ENCODE results near the gene CHCHD6. TPM values are rescaled to one million over a fixed set of nuclear protein-coding genes. Genes with fewer than 3 reads are reported as not detected.

Gene CHCHD6
- total RNA-seq, 3 donors from 2014 or later (not counting 1 experiment from before 2014, with no cell fraction given) = 5.3 to 9.9 (median 8.3) TPM

- H3K27ac Mint-ChIP-seq = no peak overlapping the region
- TF ChIP-seq CTCF (IDR thresholded peaks at IDR 0.05) = no peak
- Histone ChIP-seq H3K36me3 (ENCODE audit: control insufficient read depth, insufficient read depth, low read length) (no peaks in the 10 kb centered on the region), H3K4me3 (ENCODE audit: low read length) (no peak overlapping the region), H3K27ac (ENCODE audit: low read length) (no peak overlapping the region), H3K27me3 (ENCODE audit: control insufficient read depth, insufficient read depth, low read length) (peaks cover 15% of the 10 kb centered on the region), H3K9me3 (ENCODE audit: control insufficient read depth, insufficient read depth, low read length) (no peaks in the 10 kb centered on the region), H3K4me1 (ENCODE audit: control insufficient read depth, insufficient read depth, low read length) (peaks cover 12% of the 10 kb centered on the region)
- intact Hi-C loops (cut with micrococcal nuclease) = no loop called here
- peak in 2 of 3 donors; percentile 48 to 49 for ATAC-seq
- no peaks in the 10 kb centered on the region for H3K9me3 Mint-ChIP-seq
- H3K4me3 Mint-ChIP-seq = no peak overlapping the region
- DNase-seq = no peak
- WGBS (ENCODE audit: insufficient coverage) = 79% methylated on average over 14 of the region's 14 CpGs
- peaks cover 26 to 31% of the 10 kb centered on the region in 2 donors for H3K4me1 Mint-ChIP-seq
- no peaks in the 10 kb centered on the region for H3K36me3 Mint-ChIP-seq
- peaks cover 43 to 79% of the 10 kb centered on the region in 2 donors for H3K27me3 Mint-ChIP-seq (ENCODE audit: low read depth in 2 of 2)
Observed at GRCh38 chr3:126925411-126926171, 221.6 kb downstream of the CHCHD6 start.

GRCh38 chr3:126926684-126927400 lies 222.8 kb downstream of the CHCHD6 start:
- no peaks in the 10 kb centered on the region for H3K36me3 ChIP-seq (ENCODE audit: control insufficient read depth, insufficient read depth, low read length)
- Mint-ChIP-seq H3K36me3 (no peaks in the 10 kb centered on the region), H3K9me3 (no peaks in the 10 kb centered on the region), H3K27ac (no peak overlapping the region), H3K27me3 (ENCODE audit: low read depth in 2 of 2) (peaks cover 44 to 80% of the 10 kb centered on the region in 2 donors), H3K4me1 (peaks cover 26 to 31% of the 10 kb centered on the region in 2 donors), H3K4me3 (no peak overlapping the region)
- H3K27ac ChIP-seq (ENCODE audit: low read length) = no peak overlapping the region
- no peak overlapping the region for H3K4me3 ChIP-seq (ENCODE audit: low read length)
- H3K27me3 ChIP-seq (ENCODE audit: control insufficient read depth, insufficient read depth, low read length) = peaks cover 10% of the 10 kb centered on the region
- DNase-seq (no peak), ATAC-seq (no peak)
- peaks cover 12% of the 10 kb centered on the region for H3K4me1 ChIP-seq (ENCODE audit: control insufficient read depth, insufficient read depth, low read length)
- intact Hi-C loops (cut with micrococcal nuclease) = no loop called here
- no peak for TF ChIP-seq CTCF (IDR thresholded peaks at IDR 0.05)
- H3K9me3 ChIP-seq (ENCODE audit: control insufficient read depth, insufficient read depth, low read length) = no peaks in the 10 kb centered on the region
- WGBS (ENCODE audit: insufficient coverage) = 90% methylated on average over 11 of the region's 11 CpGs

GRCh38 chr3:126927401-126927750 lies 223.3 kb downstream of the CHCHD6 start:
- no peak for DNase-seq
- no peak overlapping the region for H3K27ac Mint-ChIP-seq
- intact Hi-C loops (cut with micrococcal nuclease) = no loop called here
- H3K27me3 Mint-ChIP-seq (ENCODE audit: low read depth in 2 of 2) = peaks cover 44 to 78% of the 10 kb centered on the region in 2 donors
- TF ChIP-seq CTCF (IDR thresholded peaks at IDR 0.05) = no peak
- peaks cover 26 to 31% of the 10 kb centered on the region in 2 donors for H3K4me1 Mint-ChIP-seq
- no peak overlapping the region for H3K4me3 Mint-ChIP-seq
- 88% methylated on average over 4 of the region's 4 CpGs for WGBS (ENCODE audit: insufficient coverage)
- Histone ChIP-seq H3K4me1 (ENCODE audit: control insufficient read depth, insufficient read depth, low read length) (peaks cover 12% of the 10 kb centered on the region), H3K27ac (ENCODE audit: low read length) (no peak overlapping the region), H3K9me3 (ENCODE audit: control insufficient read depth, insufficient read depth, low read length) (no peaks in the 10 kb centered on the region), H3K36me3 (ENCODE audit: control insufficient read depth, insufficient read depth, low read length) (no peaks in the 10 kb centered on the region), H3K27me3 (ENCODE audit: control insufficient read depth, insufficient read depth, low read length) (peaks cover 9% of the 10 kb centered on the region), H3K4me3 (ENCODE audit: low read length) (no peak overlapping the region)
- no peaks in the 10 kb centered on the region for H3K9me3 Mint-ChIP-seq
- H3K36me3 Mint-ChIP-seq = no peaks in the 10 kb centered on the region
- ATAC-seq = no peak
